ENCODE measurements around the gene JAG2.

JAG2 gene

GRCh38 chr14:105139831-105140239, 28.7 kb downstream of the JAG2 start:
- no peak for DNase-seq (ENCODE audit: low read depth in 2 of 2)

GRCh38 chr14:105139212-105139825, 29.3 kb downstream of the JAG2 start:
- no peak for DNase-seq (ENCODE audit: low read depth in 2 of 2)

DNA sequence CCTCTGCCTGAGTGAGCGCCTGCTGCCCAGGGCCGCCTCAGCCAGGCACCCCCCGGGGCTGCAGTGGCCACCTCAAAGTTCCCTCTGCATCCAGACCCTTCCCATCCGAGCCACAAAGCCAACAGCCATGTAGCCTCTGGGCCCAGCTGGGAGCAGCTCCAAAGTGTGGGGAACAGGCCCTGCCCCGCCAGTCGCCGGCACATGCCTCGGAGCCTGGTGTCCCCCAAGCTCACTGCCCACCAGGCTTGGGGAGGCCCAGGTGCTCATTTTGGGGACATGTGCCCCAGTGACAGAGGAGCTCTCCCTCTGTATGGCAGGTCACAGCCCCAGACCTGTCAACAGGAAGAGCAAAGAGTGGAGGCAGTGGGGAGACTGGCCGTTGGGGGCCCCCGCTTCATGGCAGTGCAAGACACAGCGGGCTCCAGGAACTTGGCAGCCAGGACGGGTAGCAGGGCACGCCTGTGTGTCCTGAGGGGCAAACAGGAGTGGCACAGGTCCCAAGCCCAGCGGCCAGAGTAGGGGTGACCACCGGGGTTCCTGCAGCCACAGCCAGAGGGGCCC, 29.9 kb downstream of the JAG2 start:
- no peak for DNase-seq (ENCODE audit: low read depth in 2 of 2)

GRCh38 chr14:105138021-105138541, 30.5 kb downstream of the JAG2 start:
- no peak for DNase-seq (ENCODE audit: low read depth in 2 of 2)

DNA sequence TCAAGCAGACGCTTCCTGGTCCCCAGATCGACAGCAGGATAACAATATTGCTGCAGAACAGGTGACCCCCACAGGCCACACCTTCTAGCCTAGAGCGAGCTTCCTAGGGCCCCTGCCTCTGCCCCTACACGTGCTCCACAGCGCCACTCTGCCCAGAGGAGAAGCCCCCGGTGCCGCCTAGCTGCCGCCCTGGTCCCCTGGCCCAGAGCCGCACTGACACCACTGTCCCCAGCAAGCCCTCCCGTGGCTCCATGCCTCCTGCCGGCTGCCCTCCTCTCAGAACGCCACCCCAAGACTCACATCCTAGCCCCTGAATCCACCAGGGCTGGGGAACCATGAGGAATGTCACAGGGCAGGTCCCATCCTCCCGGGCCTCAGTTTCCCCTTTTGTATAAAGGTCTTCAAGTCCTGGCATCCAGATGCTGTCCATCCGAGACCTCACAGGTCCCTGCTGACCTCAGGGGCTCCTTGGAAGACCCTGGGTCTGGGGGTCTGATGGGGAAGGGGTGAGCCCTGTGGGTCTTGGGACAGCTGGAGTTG, 31.0 kb downstream of the JAG2 start:
- DNase-seq (ENCODE audit: low read depth in 2 of 2), result no peak

GRCh38 chr14:105136401-105137322, 31.9 kb downstream of the JAG2 start:
- DNase-seq (ENCODE audit: low read depth in 2 of 2), result no peak

- no peak for DNase-seq (ENCODE audit: low read depth in 2 of 2)
Observed at GRCh38 chr14:105135700-105136395, 32.7 kb downstream of the JAG2 start.

GRCh38 chr14:105132921-105133654, 35.5 kb downstream of the JAG2 start:
- DNase-seq (ENCODE audit: low read depth in 2 of 2), result no peak

DNA sequence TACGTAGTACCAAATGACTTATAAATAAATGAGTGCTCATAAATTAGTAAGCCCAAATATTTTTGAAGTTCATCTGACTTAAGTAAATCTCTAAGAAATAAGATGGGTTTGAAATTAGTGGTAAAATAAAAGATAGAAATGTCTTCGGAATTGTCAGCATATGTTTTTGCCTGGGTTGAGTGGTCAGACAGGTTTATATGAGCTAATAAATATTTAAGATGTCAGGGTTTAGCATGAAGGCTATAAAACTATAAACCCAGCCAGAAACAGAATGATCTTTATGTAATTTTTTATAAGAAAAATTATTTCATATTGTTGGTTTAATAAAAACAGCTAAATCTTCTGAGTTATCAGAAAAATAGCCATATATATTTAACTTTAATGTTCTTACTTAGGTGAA, 37.3 kb downstream of the JAG2 start:
- DNase-seq (ENCODE audit: low read depth in 2 of 2), result no peak

DNA sequence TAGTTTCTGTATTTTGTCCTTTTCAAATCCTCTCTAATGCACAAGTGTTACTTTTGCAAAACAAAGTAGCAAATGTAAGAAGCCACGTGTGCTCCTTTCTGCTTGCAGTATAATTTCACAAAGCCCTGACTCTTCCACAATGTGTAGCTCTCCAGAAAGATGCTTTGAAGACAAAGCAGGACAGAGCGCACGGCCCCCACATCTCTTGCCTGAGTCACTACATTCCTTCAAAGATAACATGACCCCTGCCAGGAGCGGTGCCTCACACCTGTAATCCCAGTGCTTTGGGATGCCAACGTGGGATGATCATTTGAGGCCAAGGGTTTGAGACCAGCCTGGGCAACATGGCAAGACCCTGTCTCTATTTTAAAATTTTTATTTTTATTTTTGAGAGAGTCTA, 40.5 kb downstream of the JAG2 start:
- DNase-seq (ENCODE audit: low read depth in 2 of 2), result no peak

- no peak for DNase-seq (ENCODE audit: low read depth in 2 of 2)
Observed at GRCh38 chr14:105126981-105127329, 41.6 kb downstream of the JAG2 start.

- no peak for DNase-seq (ENCODE audit: low read depth in 2 of 2)
Observed at GRCh38 chr14:105126126-105126980, 42.2 kb downstream of the JAG2 start.

- DNase-seq (ENCODE audit: low read depth in 2 of 2), result no peak
Observed at GRCh38 chr14:105124823-105125222, 43.8 kb downstream of the JAG2 start.

GRCh38 chr14:105123981-105124765, 44.4 kb downstream of the JAG2 start:
- DNase-seq (ENCODE audit: low read depth in 2 of 2), result no peak

- no peak for DNase-seq (ENCODE audit: low read depth in 2 of 2)
Observed at GRCh38 chr14:105123064-105123665, 45.4 kb downstream of the JAG2 start.

DNA sequence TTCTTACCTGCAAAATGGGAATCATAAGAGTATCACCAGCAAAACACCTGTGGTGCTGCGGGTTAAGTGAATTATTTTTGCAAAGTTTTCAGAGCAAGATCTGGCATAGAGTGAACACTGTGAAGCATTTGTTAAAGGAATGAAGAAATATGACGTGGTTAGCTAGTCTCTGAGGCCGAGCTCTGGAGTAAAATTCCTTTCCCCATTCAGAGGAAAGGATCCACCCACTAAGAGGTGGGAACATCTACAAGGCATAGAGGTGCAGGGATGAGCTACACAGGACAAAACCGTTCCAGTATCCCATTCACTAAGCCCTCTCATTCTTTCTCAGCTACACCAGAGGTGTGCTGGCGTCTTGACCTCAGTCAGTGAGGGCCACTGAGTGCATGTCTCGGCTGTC, 48.5 kb downstream of the JAG2 start:
- DNase-seq (ENCODE audit: low read depth in 2 of 2), result no peak

DNA sequence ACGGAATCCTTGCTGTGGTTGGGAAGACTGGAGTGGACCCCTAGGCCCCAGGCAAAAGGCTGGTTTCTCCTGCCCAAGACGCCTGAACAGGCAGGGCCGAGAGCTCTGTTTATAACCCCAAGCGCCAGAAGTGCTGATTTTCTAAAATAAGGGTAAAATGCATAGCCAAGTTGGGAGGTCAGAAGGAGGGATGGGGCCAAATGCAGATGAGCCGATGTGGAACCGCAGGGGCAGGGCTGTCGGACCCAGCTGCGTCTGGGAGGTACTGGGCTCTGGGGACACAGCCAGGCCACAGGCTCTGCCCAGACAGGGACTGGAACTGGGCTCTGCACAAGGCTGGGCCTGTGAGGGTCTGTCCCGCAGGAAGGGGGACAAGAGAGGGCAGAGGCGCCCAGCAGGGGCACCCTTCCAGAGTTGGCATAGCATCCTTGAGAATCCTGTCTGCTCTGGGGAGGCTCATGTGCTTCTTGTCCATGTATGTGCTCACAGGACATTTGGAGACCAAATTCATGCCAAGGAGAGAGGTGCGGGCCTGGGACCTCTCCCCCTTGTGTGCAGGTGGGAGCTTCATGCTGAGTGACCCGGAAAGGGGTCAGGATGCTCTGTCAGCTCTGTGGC, 49.1 kb downstream of the JAG2 start:
- no peak for DNase-seq (ENCODE audit: low read depth in 2 of 2)

- no peak for DNase-seq (ENCODE audit: low read depth in 2 of 2)
Observed at GRCh38 chr14:105118646-105119407, 49.7 kb downstream of the JAG2 start.
